Fibroblast of the aortic adventitia (primary cell): ENCODE results near the gene PDE7B. TPM values are rescaled to one million over a fixed set of nuclear protein-coding genes. Genes with fewer than 3 reads are reported as not detected.

Source experiments
- DNase-seq: peaks from one replicate; pipeline ENCODE4 v3.0.0-alpha.2; 2010; ENCODE audit warnings: low read depth
- H3K4me3 ChIP-seq: 2 replicates; pipeline ENCODE4 v1.5.1; 2011; ENCODE audit warnings: low read depth, mild to moderate bottlenecking, control low read depth, low read length, moderate library complexity
- total RNA-seq: library from RNA; depleted of rRNA; stranded (reverse); fragments of >200 nt; gene quantifications from 2 replicates; pipeline ENCODE4 v1.2.3, GENCODE V29; 2012; ENCODE audit warnings: low replicate concordance
- TF ChIP-seq, protein P1 (sequence below): IDR thresholded peaks from 2 replicates; pipeline ENCODE4 v1.5.1; 2011; ENCODE audit warnings: mild to moderate bottlenecking, low read length, control low read depth, inconsistent platforms; ENCODE audit not compliant: insufficient read depth

Gene PDE7B
- total RNA-seq, 1 donor, result 23.9 TPM

DNA sequence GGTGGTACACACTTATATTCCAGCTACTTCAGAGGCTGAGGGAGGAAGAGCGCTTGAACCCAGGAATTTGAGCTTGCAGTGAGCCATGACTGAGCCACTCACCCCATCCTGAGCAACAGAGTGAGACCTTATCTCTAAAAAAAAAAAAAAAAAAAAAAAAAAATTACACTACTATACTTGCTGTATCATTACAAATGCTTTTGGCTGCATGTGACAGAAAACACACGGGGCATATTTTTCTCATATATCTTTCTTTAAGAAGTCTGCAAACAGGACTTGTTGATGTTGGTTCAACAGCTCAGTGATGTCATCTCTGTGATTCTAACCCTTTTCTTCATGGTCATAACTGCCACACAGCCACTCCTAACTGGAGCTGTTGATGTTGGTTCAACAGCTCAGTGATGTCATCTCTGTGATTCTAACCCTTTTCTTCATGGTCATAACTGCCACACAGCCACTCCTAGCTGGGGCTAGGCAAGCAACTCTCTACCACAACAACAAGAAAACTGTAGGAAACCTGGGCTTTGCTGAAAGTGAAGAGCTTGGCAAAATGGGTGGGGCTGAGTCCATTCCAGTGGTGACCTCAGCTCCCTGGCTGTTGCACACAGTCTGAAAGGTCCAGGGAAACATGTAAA is 378.8 kb downstream of the PDE7B start:
- DNase-seq, result peak; percentile 59
- TF ChIP-seq, protein P1, sequence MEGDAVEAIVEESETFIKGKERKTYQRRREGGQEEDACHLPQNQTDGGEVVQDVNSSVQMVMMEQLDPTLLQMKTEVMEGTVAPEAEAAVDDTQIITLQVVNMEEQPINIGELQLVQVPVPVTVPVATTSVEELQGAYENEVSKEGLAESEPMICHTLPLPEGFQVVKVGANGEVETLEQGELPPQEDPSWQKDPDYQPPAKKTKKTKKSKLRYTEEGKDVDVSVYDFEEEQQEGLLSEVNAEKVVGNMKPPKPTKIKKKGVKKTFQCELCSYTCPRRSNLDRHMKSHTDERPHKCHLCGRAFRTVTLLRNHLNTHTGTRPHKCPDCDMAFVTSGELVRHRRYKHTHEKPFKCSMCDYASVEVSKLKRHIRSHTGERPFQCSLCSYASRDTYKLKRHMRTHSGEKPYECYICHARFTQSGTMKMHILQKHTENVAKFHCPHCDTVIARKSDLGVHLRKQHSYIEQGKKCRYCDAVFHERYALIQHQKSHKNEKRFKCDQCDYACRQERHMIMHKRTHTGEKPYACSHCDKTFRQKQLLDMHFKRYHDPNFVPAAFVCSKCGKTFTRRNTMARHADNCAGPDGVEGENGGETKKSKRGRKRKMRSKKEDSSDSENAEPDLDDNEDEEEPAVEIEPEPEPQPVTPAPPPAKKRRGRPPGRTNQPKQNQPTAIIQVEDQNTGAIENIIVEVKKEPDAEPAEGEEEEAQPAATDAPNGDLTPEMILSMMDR, result no peak
- H3K4me3 ChIP-seq, result no peak overlapping the region

DNA sequence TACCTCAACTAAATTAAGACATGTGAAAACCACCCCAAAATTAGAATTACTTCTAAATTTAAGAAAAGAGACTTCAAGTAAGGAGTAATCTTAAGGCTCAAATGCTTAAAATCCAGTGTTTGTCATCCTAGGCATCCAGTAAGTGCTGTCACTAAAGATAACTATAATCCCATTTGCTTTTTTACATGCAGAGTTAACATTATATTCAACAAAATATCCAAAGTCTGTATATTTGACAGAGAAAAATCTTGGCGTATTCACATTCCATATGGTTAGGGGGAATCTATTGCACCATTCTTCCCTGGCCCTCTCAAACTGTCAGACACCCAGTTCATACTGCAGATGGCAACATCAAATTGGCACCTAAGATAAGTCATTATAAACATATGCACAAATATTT is 381.2 kb downstream of the PDE7B start:
- no peak for DNase-seq
- no peak overlapping the region for H3K4me3 ChIP-seq
- TF ChIP-seq, protein P1, result no peak

DNA sequence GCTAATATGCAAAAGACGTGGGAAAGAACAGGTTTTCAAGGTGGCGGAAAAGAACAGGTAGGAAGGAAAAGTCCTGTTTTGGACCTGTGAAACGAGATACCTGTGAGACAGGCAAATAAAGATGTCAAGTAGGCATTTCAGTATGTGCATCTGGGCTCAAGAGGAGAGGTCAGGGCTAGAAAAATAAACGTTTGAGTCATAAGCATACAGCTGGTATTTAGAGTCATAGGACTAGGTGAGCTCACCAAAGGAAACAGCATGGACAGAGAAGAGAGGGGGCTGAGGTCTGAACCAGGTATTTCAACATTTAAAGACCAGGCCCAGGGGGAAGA is 383.7 kb downstream of the PDE7B start:
- DNase-seq, result no peak
- TF ChIP-seq, protein P1, result no peak
- H3K4me3 ChIP-seq, result no peak overlapping the region

DNA sequence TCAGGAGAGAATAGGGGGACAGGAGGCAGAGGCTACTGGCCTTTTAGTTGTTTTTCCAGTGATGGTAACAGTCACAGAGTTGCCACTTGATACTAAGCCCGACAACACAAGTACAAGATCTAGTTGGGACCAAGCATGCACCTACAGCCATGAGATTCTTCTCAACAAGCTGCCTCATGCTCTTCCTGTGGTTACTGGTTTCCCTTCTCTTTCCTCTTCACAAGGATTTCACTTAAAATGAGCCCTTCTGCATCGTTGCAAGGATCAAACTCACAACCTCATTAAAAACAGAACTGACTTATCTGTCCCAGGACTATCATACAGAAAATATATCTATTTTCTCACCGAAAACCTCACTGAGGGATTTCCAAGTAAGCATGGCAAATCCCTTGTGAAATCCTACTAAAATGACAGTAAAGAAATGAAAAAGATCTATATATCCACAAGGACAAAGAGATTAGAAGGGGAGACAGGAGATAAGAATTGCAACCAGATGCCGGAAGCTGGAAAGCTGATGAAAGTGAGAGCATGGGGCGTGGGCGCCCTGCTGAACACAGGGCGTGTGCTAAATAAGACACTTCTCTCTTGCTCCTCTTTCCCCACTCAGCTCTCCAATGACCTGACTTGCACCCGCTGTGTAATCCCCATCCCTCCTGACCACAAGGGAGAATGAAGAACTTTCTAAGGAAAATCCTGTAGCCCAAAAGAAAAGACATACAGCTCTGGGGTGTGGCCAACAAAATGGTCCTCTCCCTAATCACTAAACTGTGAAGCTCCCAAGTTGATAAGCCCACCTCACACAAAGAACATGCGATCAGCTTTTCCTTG is 385.2 kb downstream of the PDE7B start:
- no peak for DNase-seq
- H3K4me3 ChIP-seq, result no peak overlapping the region
- TF ChIP-seq, protein P1, result no peak

DNA sequence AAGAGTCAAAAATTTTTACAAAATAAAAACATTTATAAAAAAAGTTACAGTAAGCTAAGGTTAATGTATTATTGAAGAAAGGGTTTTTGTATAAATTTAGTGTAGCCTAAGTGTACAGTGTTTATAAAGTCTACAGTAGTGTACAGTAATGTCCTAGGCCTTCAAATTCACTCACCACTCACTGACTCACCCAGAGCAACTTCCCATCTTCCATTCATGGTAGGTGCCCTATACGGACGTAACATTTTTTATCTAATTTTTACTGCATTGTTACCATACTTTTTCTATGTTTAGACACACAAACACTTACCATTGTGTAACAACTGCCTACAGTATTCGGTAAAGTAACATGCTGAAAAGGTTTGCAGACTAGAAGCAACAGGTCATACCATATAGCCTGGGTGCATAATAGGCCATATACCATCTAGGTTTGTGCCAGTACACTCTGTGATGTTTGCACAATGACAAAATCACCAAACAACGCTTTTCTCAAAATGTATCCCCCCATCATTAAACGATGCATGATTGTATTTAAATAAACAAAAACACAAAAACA is 392.6 kb downstream of the PDE7B start:
- TF ChIP-seq, protein P1, result no peak
- H3K4me3 ChIP-seq, result no peak overlapping the region
- peak; percentile 19 for DNase-seq
